IMR-90 (cell line): ENCODE data around the gene ATP6V0A4. TPM values are rescaled to one million over a fixed set of nuclear protein-coding genes. Genes with fewer than 3 reads are reported as not detected.

Experiments used
- ATAC-seq: fragments of 200-7000 bp; cut with Tn5 transposase; 2 replicates; pipeline ENCODE4 v1.9.1; 2020; ENCODE audit warnings: low read depth, mild to moderate bottlenecking, moderate library complexity
- BruUV-seq: library from RNA; stranded (reverse); fragments of 400-500 nt; replicated peaks from 2 replicates; lab custom pipeline; 2021; lab: Mats Ljungman, UMichigan
- CTCF ChIA-PET: fragments of 300-600 bp; formaldehyde crosslinking; extraction: SDS; loops from one replicate; lab custom pipeline; 2021; ENCODE audit warnings: antibody characterized with exemption; lab: Yijun Ruan, JAX
- POLR2A ChIA-PET: fragments of 300-600 bp; sonication (Branson Sonifier 250); formaldehyde crosslinking; loops from one replicate; lab custom pipeline; 2022; ENCODE audit warnings: antibody characterized with exemption; ENCODE audit not compliant: unreplicated experiment; lab: Charles Lee
- DNase-seq: peaks from one replicate; pipeline ENCODE4 v3.0.0; 2013
- H2AFZ ChIP-seq: replicated peaks from 2 replicates; pipeline ENCODE3; 2013; ENCODE audit warnings: low read length, mild to moderate bottlenecking; ENCODE audit not compliant: poor library complexity
- H2AK5ac ChIP-seq: 2 replicates; pipeline ENCODE4 v1.6.1; 2013; ENCODE audit warnings: low read depth, low read length, inconsistent platforms
- H2AK9ac ChIP-seq: replicated peaks from 2 replicates; pipeline ENCODE3; 2013; ENCODE audit warnings: mild to moderate bottlenecking, low read depth, low read length, moderate library complexity; ENCODE audit not compliant: poor library complexity
- H2BK120ac ChIP-seq: 2 replicates; pipeline ENCODE4 v1.6.1; 2013; ENCODE audit warnings: low read depth, low read length, inconsistent platforms
- H2BK15ac ChIP-seq: 3 replicates; pipeline ENCODE4 v1.6.1; 2013; ENCODE audit warnings: low read depth, low read length, inconsistent platforms
- H2BK20ac ChIP-seq: 2 replicates; pipeline ENCODE4 v1.6.1; 2013; ENCODE audit warnings: low read depth, mild to moderate bottlenecking, inconsistent platforms, low read length, moderate library complexity
- H2BK5ac ChIP-seq: 2 replicates; pipeline ENCODE4 v1.6.1; 2013; ENCODE audit warnings: mild to moderate bottlenecking, low read depth, low read length, inconsistent platforms; ENCODE audit not compliant: poor library complexity, severe bottlenecking
- H3K14ac ChIP-seq: replicated peaks from 2 replicates; pipeline ENCODE4 v1.6.1; 2013; ENCODE audit warnings: low read depth, low read length, inconsistent platforms
- H3K18ac ChIP-seq: 2 replicates; pipeline ENCODE4 v1.6.1; 2013; ENCODE audit warnings: low read depth, low read length, control low read depth
- H3K23ac ChIP-seq: 2 replicates; pipeline ENCODE4 v1.6.1; 2013; ENCODE audit warnings: low read depth, low read length, inconsistent platforms
- H3K27ac ChIP-seq: 2 replicates; pipeline ENCODE4 v1.5.1; 2013; ENCODE audit warnings: mild to moderate bottlenecking, control low read depth, low read length; ENCODE audit not compliant: insufficient read depth
- H3K27me3 ChIP-seq: 2 replicates; pipeline ENCODE4 v1.6.1; 2013; ENCODE audit warnings: low read length; ENCODE audit not compliant: control insufficient read depth, insufficient read depth
- H3K36me3 ChIP-seq: 2 replicates; pipeline ENCODE4 v1.6.1; 2013; ENCODE audit warnings: low read length, mixed read lengths; ENCODE audit not compliant: control insufficient read depth, insufficient read depth
- H3K4ac ChIP-seq: 2 replicates; pipeline ENCODE4 v1.6.1; 2013; ENCODE audit warnings: low read depth, low read length, inconsistent platforms
- H3K4me1 ChIP-seq: 2 replicates; pipeline ENCODE4 v1.6.1; 2013; ENCODE audit warnings: low read length, mixed read lengths; ENCODE audit not compliant: control insufficient read depth, insufficient read depth
- H3K4me2 ChIP-seq: 2 replicates; pipeline ENCODE4 v1.6.1; 2013; ENCODE audit warnings: low read depth, mild to moderate bottlenecking, control low read depth, low read length, moderate library complexity
- H3K4me3 ChIP-seq: 2 replicates; pipeline ENCODE4 v1.5.1; 2013; ENCODE audit warnings: low read depth, mild to moderate bottlenecking, control low read depth, low read length, moderate library complexity; ENCODE audit not compliant: insufficient read depth
- H3K56ac ChIP-seq: 2 replicates; pipeline ENCODE4 v1.6.1; 2013; ENCODE audit warnings: low read length, inconsistent platforms; ENCODE audit not compliant: insufficient read depth; ENCODE audit errors: extremely low read depth
- H3K79me1 ChIP-seq, 2 experiments: 2 replicates each; pipeline ENCODE4 v1.6.1; 2013; ENCODE audit warnings: low read length in 2 of 2, inconsistent platforms in 1 of 2, low read depth in 1 of 2
- H3K9ac ChIP-seq: 2 replicates; pipeline ENCODE4 v1.6.1; 2013; ENCODE audit warnings: low read depth, low read length, control low read depth
- H3K9me1 ChIP-seq: 2 replicates; pipeline ENCODE4 v1.6.1; 2013; ENCODE audit warnings: low read length, inconsistent platforms; ENCODE audit not compliant: insufficient read depth
- H3K9me3 ChIP-seq: 2 replicates; pipeline ENCODE4 v1.6.1; 2013; ENCODE audit warnings: low read length; ENCODE audit not compliant: control insufficient read depth, insufficient read depth
- H4K20me1 ChIP-seq: 2 replicates; pipeline ENCODE4 v1.6.1; 2013; ENCODE audit warnings: low read length, inconsistent platforms; ENCODE audit not compliant: insufficient read depth
- H4K5ac ChIP-seq: 2 replicates; pipeline ENCODE4 v1.6.1; 2013; ENCODE audit warnings: mild to moderate bottlenecking, low read depth, low read length, control low read depth
- H4K8ac ChIP-seq, 2 experiments: 2 replicates each; pipeline ENCODE4 v1.6.1; 2013; ENCODE audit warnings: low read depth in 2 of 2, low read length in 2 of 2, control low read depth in 1 of 2, inconsistent platforms in 1 of 2
- H4K91ac ChIP-seq: 2 replicates; pipeline ENCODE4 v1.6.1; 2013; ENCODE audit warnings: low read depth, low read length, inconsistent platforms; ENCODE audit not compliant: insufficient read depth
- BHLHE40 ChIP-seq: fragments of 150-350 bp; IDR thresholded peaks from 2 replicates; pipeline ENCODE4 v1.6.1; 2016; ENCODE audit warnings: mild to moderate bottlenecking, low read depth, low read length
- CEBPB ChIP-seq: IDR thresholded peaks from 2 replicates; pipeline ENCODE4 v1.6.1; 2012; ENCODE audit warnings: low read depth, low read length, improper control_type of control experiment
- CHD1 ChIP-seq: IDR thresholded peaks from 2 replicates; pipeline ENCODE4 v1.6.1; 2012; ENCODE audit warnings: low read depth, low read length, improper control_type of control experiment
- FOS ChIP-seq: fragments of 150-350 bp; IDR thresholded peaks from 2 replicates; pipeline ENCODE4 v1.6.1; 2016; ENCODE audit warnings: low read depth, low read length
- MAFK ChIP-seq: IDR thresholded peaks from 2 replicates; pipeline ENCODE4 v1.6.1; 2012; ENCODE audit warnings: low read depth, low read length, improper control_type of control experiment
- MAZ ChIP-seq: IDR thresholded peaks from 2 replicates; pipeline ENCODE4 v1.6.1; 2012; ENCODE audit warnings: low read depth, mild to moderate bottlenecking, low read length, improper control_type of control experiment, moderate library complexity, borderline replicate concordance
- MXI1 ChIP-seq: IDR thresholded peaks from 2 replicates; pipeline ENCODE4 v1.6.1; 2012; ENCODE audit warnings: low read depth, mild to moderate bottlenecking, low read length, moderate library complexity, borderline replicate concordance
- NFE2L2 ChIP-seq: fragments of 150-350 bp; IDR thresholded peaks from 2 replicates; pipeline ENCODE4 v1.6.1; 2016; ENCODE audit warnings: low read depth, mild to moderate bottlenecking, low read length
- POLR2A ChIP-seq: IDR thresholded peaks from 2 replicates; pipeline ENCODE4 v1.6.1; 2012; ENCODE audit warnings: mild to moderate bottlenecking, low read depth, low read length
- RAD21 ChIP-seq: IDR thresholded peaks from 2 replicates; pipeline ENCODE4 v1.6.1; 2012; ENCODE audit warnings: low read length, improper control_type of control experiment
- RFX5 ChIP-seq: IDR thresholded peaks from 2 replicates; pipeline ENCODE4 v1.8.0; 2012; ENCODE audit warnings: low read depth, mild to moderate bottlenecking, low read length, moderate library complexity
- SMC3 ChIP-seq: fragments of 150-350 bp; IDR thresholded peaks from 2 replicates; pipeline ENCODE4 v1.6.1; 2016; ENCODE audit warnings: low read depth, mild to moderate bottlenecking, antibody characterized with exemption, low read length, moderate library complexity
- WGBS, 2 experiments: methylation state at CpG; one replicate each; pipeline versions ENCODE4 v1.1.5 to v1.1.7; 2013; ENCODE audit warnings: missing lambda C conversion rate in 2 of 2; ENCODE audit not compliant: insufficient read length in 1 of 2; ENCODE audit errors: extremely low coverage in 2 of 2; 5-methylcytosine and 5-hydroxymethylcytosine counted together
- dilution Hi-C: fragments of 300-500 bp; cut with HindIII; formaldehyde crosslinking; loops from one replicate; pipeline ENCODE4 v1.14.3; 2018; ENCODE audit warnings: low sequenced_read_pairs; ENCODE audit not compliant: unreplicated experiment
- in situ Hi-C: fragments of 300-500 bp; cut with MboI; formaldehyde crosslinking; loops from 3 replicates; pipeline ENCODE4 v1.14.3; 2019; ENCODE audit warnings: low sequenced_read_pairs, inconsistent platforms, mixed read lengths
- intact Hi-C: fragments of 100-400 bp; cut with micrococcal nuclease; formaldehyde crosslinking; loops from 2 replicates; pipeline ENCODE4 v1.10.0; 2022
- polyA plus RNA-seq, 3 experiments: library from polyadenylated mRNA; depleted of rRNA; stranded (reverse); fragments of >200 nt; gene quantifications; 2 replicates each; pipeline ENCODE4 v1.2.3, GENCODE V29; 2012; ENCODE audit warnings: low replicate concordance in 1 of 3
- total RNA-seq: library from RNA; depleted of rRNA; stranded (reverse); fragments of >200 nt; gene quantifications from 2 replicates; pipeline ENCODE4 v1.2.3, GENCODE V29; 2012
- TF ChIP-seq, protein P1 (sequence below): conservative IDR thresholded peaks from 2 replicates; pipeline ENCODE4 v1.5.1; 2012; ENCODE audit warnings: mild to moderate bottlenecking, low read depth, low read length, improper control_type of control experiment
- TF ChIP-seq, protein P2 (sequence below): fragments of 150-350 bp; IDR thresholded peaks from 2 replicates; pipeline ENCODE4 v1.6.1; 2016; ENCODE audit warnings: low read depth, mild to moderate bottlenecking, low read length, moderate library complexity, borderline replicate concordance
- TF ChIP-seq, protein P3 (sequence below): fragments of 150-350 bp; IDR thresholded peaks from 2 replicates; pipeline ENCODE4 v1.6.1; 2017; ENCODE audit warnings: mild to moderate bottlenecking, antibody characterized with exemption, low read length, low read depth

ATP6V0A4 gene
- total and polyA plus RNA-seq, 2 of the 4 experiments (the other 2 are of a cell fraction): 0.05 to 0.18 TPM

DNA sequence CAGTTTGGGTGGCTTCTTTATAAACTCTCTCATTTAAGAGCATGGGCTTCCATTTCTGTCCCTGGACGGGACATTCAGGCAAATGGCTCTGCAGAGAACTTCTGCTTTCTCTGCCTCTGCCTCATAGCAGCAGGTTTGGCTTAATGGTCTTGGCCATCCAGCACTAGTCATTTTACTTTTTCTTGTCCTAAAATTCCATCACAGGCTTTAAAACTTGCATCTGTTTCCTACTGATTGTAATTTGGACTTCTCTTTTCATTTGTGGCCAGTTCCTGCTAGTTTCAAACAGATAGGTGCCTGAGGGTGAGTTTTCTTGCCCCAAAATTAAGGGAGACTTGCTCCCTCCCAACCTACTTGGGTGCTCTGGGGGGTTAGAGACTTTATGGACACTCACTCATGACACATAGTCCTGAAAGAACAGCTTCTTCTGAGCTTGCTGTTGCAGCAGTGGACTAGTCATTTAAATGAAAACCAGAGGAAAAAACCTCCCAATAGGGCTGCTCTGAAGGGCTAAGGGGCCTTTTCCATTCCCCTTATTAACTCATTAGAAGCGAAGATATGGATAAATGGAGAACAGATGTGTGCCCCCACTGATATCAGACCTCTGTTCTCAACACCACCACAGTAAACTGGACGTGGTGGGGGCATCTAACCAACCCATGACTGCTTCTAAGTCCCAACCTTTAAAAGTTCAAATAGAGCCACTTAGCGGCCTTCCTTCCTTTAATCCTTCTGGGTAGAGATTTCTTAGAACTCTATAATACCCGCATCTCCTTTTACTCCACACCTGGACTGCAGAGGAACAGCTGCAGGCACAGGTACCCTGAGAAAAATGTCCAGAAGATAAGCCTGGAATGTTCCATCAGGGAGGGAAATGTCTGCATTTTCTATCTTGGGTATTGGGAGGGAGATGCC lies 135.7 kb downstream of the ATP6V0A4 start:
- H3K27me3 ChIP-seq: no peaks in the 10 kb centered on the region
- no peaks in the 10 kb centered on the region for H4K20me1 ChIP-seq
- ATAC-seq: no peak
- H3K9ac ChIP-seq: no peak overlapping the region
- H3K4ac ChIP-seq: no peak overlapping the region
- H4K8ac ChIP-seq: no peak overlapping the region
- no peaks in the 10 kb centered on the region for H3K4me1 ChIP-seq
- H3K18ac ChIP-seq: no peak overlapping the region
- intact Hi-C loops: no loop called here
- H3K9me3 ChIP-seq: no peaks in the 10 kb centered on the region; the same call in 1 of the 2 replicates
- no peak overlapping the region for H2BK5ac ChIP-seq
- in situ Hi-C loops: no loop called here
- no peak overlapping the region for H2AK9ac ChIP-seq
- no peak overlapping the region for H2AK5ac ChIP-seq
- POLR2A ChIA-PET: interaction anchor here (0.5 kb wide), 1 partner anchor 24 kb away, joined by 5 read pairs; no protein-coding TSS in a partner anchor
- no TSS peak for BruUV-seq
- H2AFZ ChIP-seq: no peak overlapping the region
- H2BK20ac ChIP-seq: no peak overlapping the region
- no peaks in the 10 kb centered on the region for H3K79me1 ChIP-seq
- no peak overlapping the region for H2BK15ac ChIP-seq
- WGBS, 2 experiments: no CpG with 5 or more reads among the region's 5 CpGs
- no peak overlapping the region for H3K27ac ChIP-seq
- H3K23ac ChIP-seq: no peak overlapping the region
- no peak overlapping the region for H4K5ac ChIP-seq
- no peak overlapping the region for H4K91ac ChIP-seq
- no peak overlapping the region for H2BK120ac ChIP-seq
- H3K56ac ChIP-seq: no peak overlapping the region
- H3K14ac ChIP-seq: no peak overlapping the region
- dilution Hi-C loops: no loop called here
- H3K36me3 ChIP-seq: no peaks in the 10 kb centered on the region
- no peak overlapping the region for H3K4me2 ChIP-seq
- DNase-seq: no peak
- H3K4me3 ChIP-seq: no peak overlapping the region
- no peaks in the 10 kb centered on the region for H3K9me1 ChIP-seq
- CTCF ChIA-PET: no interaction called here
- TF ChIP-seq MXI1 (no peak), BHLHE40 (no peak), RFX5 (no peak), MAZ (no peak), CHD1 (no peak), MAFK (no peak), CEBPB (no peak), RAD21 (no peak), NFE2L2 (no peak), POLR2A (no peak), SMC3 (no peak), FOS (no peak)
- TF ChIP-seq, protein P1, sequence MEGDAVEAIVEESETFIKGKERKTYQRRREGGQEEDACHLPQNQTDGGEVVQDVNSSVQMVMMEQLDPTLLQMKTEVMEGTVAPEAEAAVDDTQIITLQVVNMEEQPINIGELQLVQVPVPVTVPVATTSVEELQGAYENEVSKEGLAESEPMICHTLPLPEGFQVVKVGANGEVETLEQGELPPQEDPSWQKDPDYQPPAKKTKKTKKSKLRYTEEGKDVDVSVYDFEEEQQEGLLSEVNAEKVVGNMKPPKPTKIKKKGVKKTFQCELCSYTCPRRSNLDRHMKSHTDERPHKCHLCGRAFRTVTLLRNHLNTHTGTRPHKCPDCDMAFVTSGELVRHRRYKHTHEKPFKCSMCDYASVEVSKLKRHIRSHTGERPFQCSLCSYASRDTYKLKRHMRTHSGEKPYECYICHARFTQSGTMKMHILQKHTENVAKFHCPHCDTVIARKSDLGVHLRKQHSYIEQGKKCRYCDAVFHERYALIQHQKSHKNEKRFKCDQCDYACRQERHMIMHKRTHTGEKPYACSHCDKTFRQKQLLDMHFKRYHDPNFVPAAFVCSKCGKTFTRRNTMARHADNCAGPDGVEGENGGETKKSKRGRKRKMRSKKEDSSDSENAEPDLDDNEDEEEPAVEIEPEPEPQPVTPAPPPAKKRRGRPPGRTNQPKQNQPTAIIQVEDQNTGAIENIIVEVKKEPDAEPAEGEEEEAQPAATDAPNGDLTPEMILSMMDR: no peak
- TF ChIP-seq, protein P2, sequence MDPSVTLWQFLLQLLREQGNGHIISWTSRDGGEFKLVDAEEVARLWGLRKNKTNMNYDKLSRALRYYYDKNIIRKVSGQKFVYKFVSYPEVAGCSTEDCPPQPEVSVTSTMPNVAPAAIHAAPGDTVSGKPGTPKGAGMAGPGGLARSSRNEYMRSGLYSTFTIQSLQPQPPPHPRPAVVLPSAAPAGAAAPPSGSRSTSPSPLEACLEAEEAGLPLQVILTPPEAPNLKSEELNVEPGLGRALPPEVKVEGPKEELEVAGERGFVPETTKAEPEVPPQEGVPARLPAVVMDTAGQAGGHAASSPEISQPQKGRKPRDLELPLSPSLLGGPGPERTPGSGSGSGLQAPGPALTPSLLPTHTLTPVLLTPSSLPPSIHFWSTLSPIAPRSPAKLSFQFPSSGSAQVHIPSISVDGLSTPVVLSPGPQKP: no peak
- TF ChIP-seq, protein P3, sequence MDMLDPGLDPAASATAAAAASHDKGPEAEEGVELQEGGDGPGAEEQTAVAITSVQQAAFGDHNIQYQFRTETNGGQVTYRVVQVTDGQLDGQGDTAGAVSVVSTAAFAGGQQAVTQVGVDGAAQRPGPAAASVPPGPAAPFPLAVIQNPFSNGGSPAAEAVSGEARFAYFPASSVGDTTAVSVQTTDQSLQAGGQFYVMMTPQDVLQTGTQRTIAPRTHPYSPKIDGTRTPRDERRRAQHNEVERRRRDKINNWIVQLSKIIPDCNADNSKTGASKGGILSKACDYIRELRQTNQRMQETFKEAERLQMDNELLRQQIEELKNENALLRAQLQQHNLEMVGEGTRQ: no peak
